Vagina (tissue), 2 donors: ENCODE data around the gene POLK.

ENCODE experiments used
- POLR2A ChIP-seq, 2 donors: fragments of 450-650 bp; IDR thresholded peaks; one replicate each; pipeline ENCODE4 v1.6.1; 2017; ENCODE audit warnings: antibody characterized with exemption in 2 of 2, mild to moderate bottlenecking in 2 of 2, moderate library complexity in 2 of 2
- POLR2AphosphoS5 ChIP-seq, 2 donors: sonication (generic); formaldehyde crosslinking; IDR thresholded peaks; one replicate each; pipeline ENCODE4 v1.9.0; 2017; ENCODE audit warnings: antibody characterized with exemption in 2 of 2, mild to moderate bottlenecking in 2 of 2, low read depth in 1 of 2; ENCODE audit not compliant: insufficient read depth in 1 of 2
- TF ChIP-seq, protein P1 (sequence below), 3 experiments: fragments of 450-650 bp in 2 of 3; fragments of 200-600 bp in 1 of 3; sonication (generic) in 1 of 3; IDR thresholded peaks; one replicate each; pipeline ENCODE4 v1.5.1; 2017 to 2019; ENCODE audit warnings: antibody characterized with exemption in 3 of 3, mild to moderate bottlenecking in 2 of 3, moderate library complexity in 2 of 3

DNA sequence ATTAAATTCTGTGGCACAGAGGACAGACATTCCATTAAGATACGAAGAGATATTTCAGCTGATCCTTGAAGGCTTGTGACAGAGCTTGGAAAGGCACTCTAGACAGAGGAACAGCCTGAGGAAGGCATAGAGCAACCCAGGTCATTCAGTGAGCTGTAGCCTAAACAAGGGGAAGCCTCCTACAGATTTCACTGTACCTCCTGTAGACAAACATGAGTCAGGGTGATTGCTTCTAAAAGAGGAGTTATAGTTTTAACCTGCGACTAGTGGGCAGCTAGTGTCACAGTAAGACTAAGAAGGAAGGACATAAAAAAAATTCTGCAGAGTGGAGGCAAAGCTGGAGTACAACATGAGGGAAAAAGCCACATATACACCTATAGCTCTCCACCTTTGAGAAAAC lies 56.0 kb downstream of the POLK start:
- TF ChIP-seq, protein P1, sequence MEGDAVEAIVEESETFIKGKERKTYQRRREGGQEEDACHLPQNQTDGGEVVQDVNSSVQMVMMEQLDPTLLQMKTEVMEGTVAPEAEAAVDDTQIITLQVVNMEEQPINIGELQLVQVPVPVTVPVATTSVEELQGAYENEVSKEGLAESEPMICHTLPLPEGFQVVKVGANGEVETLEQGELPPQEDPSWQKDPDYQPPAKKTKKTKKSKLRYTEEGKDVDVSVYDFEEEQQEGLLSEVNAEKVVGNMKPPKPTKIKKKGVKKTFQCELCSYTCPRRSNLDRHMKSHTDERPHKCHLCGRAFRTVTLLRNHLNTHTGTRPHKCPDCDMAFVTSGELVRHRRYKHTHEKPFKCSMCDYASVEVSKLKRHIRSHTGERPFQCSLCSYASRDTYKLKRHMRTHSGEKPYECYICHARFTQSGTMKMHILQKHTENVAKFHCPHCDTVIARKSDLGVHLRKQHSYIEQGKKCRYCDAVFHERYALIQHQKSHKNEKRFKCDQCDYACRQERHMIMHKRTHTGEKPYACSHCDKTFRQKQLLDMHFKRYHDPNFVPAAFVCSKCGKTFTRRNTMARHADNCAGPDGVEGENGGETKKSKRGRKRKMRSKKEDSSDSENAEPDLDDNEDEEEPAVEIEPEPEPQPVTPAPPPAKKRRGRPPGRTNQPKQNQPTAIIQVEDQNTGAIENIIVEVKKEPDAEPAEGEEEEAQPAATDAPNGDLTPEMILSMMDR (IDR thresholded peaks at IDR 0.05) = no peak
- TF ChIP-seq POLR2A (IDR thresholded peaks at IDR 0.05) (no peak), POLR2AphosphoS5 (IDR thresholded peaks at IDR 0.05; ENCODE audit: insufficient read depth in 1 of 2, low read depth in 1 of 2) (no peak)
